Neural cell (in vitro differentiated cells): Measurements from ENCODE around the gene ZFP90. TPM values are rescaled to one million over a fixed set of nuclear protein-coding genes. Genes with fewer than 3 reads are reported as not detected.

Experiments used
- H2AFZ ChIP-seq: fragments of 200-600, 300-800 bp; sonication (generic), shearing (Covaris generic); 2 replicates; pipeline ENCODE4 v1.6.0; 2014; ENCODE audit warnings: low read depth, mild to moderate bottlenecking, antibody characterized with exemption, low read length, moderate library complexity
- H3F3A ChIP-seq: fragments of 200-600 bp; shearing (Covaris generic); 2 replicates; pipeline ENCODE4 v1.6.1; 2016; ENCODE audit warnings: mild to moderate bottlenecking, moderate library complexity, mixed read lengths, antibody characterized with exemption, low read length; ENCODE audit not compliant: insufficient read depth, poor library complexity, severe bottlenecking
- H3K27ac ChIP-seq: fragments of 200-600, 300-800 bp; sonication (generic), shearing (Covaris generic); 2 replicates; pipeline ENCODE4 v1.5.1; 2014; ENCODE audit warnings: mild to moderate bottlenecking, low read length, moderate library complexity
- H3K27me3 ChIP-seq: fragments of 300-800, 200-600 bp; sonication (generic), shearing (Covaris generic); 2 replicates; pipeline ENCODE4 v1.6.0; 2014; ENCODE audit warnings: mild to moderate bottlenecking, low read depth, low read length, moderate library complexity; ENCODE audit not compliant: insufficient read depth
- H3K36me3 ChIP-seq: fragments of 300-800, 200-600 bp; sonication (generic), shearing (Covaris generic); 2 replicates; pipeline ENCODE4 v1.5.1; 2014; ENCODE audit warnings: mild to moderate bottlenecking, antibody characterized with exemption, low read length, moderate library complexity; ENCODE audit not compliant: insufficient read depth
- H3K4me2 ChIP-seq: fragments of 300-800, 200-600 bp; sonication (generic), shearing (Covaris generic); 2 replicates; pipeline ENCODE4 v1.6.0; 2014; ENCODE audit warnings: mild to moderate bottlenecking, low read length
- H3K4me3 ChIP-seq: fragments of 300-800, 200-600 bp; sonication (generic), shearing (Covaris generic); 2 replicates; pipeline ENCODE4 v1.5.1; 2014; ENCODE audit warnings: mild to moderate bottlenecking, low read length, moderate library complexity
- H3K79me2 ChIP-seq: fragments of 200-600 bp; shearing (Covaris generic); replicated peaks from 2 replicates; pipeline ENCODE4 v1.6.0; 2014; ENCODE audit warnings: mild to moderate bottlenecking, low read length, moderate library complexity; ENCODE audit not compliant: insufficient read depth
- H3K9ac ChIP-seq: fragments of 300-800, 200-600 bp; sonication (generic), shearing (Covaris generic); 2 replicates; pipeline ENCODE4 v1.6.1; 2016; ENCODE audit warnings: mild to moderate bottlenecking, low read length, mixed read lengths
- H3K9me2 ChIP-seq: fragments of 200-600 bp; shearing (Covaris generic); 2 replicates; pipeline ENCODE4 v1.6.1; 2016; ENCODE audit warnings: mild to moderate bottlenecking, low read length, mixed read lengths; ENCODE audit not compliant: insufficient read depth
- H3K9me3 ChIP-seq: fragments of 200-600, 300-800 bp; sonication (generic), shearing (Covaris generic); 2 replicates; pipeline ENCODE4 v1.6.1; 2016; ENCODE audit warnings: mild to moderate bottlenecking, mixed run types, low read length, moderate library complexity, mixed read lengths
- H4K20me1 ChIP-seq: fragments of 200-600 bp; shearing (Covaris generic); 2 replicates; pipeline ENCODE4 v1.6.1; 2016; ENCODE audit warnings: mild to moderate bottlenecking, mixed run types; ENCODE audit not compliant: insufficient read depth
- CTCF ChIP-seq: fragments of 450-650 bp; IDR thresholded peaks from 2 replicates; pipeline ENCODE4 v1.5.1; 2014; ENCODE audit warnings: antibody characterized with exemption, mild to moderate bottlenecking, moderate library complexity; ENCODE audit not compliant: poor library complexity, severe bottlenecking
- EP300 ChIP-seq: fragments of 450-650 bp; conservative IDR thresholded peaks from 2 replicates; pipeline ENCODE4 v1.6.1; 2014; ENCODE audit warnings: antibody characterized with exemption, mild to moderate bottlenecking, moderate library complexity; ENCODE audit not compliant: poor library complexity, severe bottlenecking
- EZH2 ChIP-seq: fragments of 200-600, 300-800 bp; shearing (Covaris generic), sonication (generic); IDR thresholded peaks from 2 replicates; pipeline ENCODE4 v1.6.1; 2014; ENCODE audit warnings: antibody characterized with exemption, low read length, borderline replicate concordance, mild to moderate bottlenecking; ENCODE audit not compliant: insufficient read depth, poor library complexity, severe bottlenecking
- MXI1 ChIP-seq: fragments of 450-650 bp; conservative IDR thresholded peaks from 2 replicates; pipeline ENCODE4 v1.6.1; 2014; ENCODE audit warnings: antibody characterized with exemption, mild to moderate bottlenecking; ENCODE audit not compliant: poor library complexity, severe bottlenecking
- POLR2AphosphoS5 ChIP-seq: IDR thresholded peaks from 2 replicates; pipeline ENCODE4 v1.6.1; 2012
- RAD21 ChIP-seq: fragments of 450-650 bp; conservative IDR thresholded peaks from 2 replicates; pipeline ENCODE4 v1.6.1; 2014; ENCODE audit warnings: antibody characterized with exemption, mild to moderate bottlenecking, moderate library complexity
- SMC3 ChIP-seq: fragments of 450-650 bp; conservative IDR thresholded peaks from 2 replicates; pipeline ENCODE4 v1.6.1; 2014; ENCODE audit warnings: antibody characterized with exemption, mild to moderate bottlenecking, moderate library complexity; ENCODE audit not compliant: poor library complexity
- TAF1 ChIP-seq: IDR thresholded peaks from 2 replicates; pipeline ENCODE4 v1.6.1; 2012; ENCODE audit warnings: low read depth
- polyA plus RNA-seq: library from polyadenylated mRNA; depleted of rRNA; stranded (reverse); fragments of >200 nt; gene quantifications from 2 replicates; pipeline ENCODE4 v1.2.3, GENCODE V29; 2014
- TF ChIP-seq, protein P1 (sequence below): IDR thresholded peaks from 2 replicates; pipeline ENCODE4 v1.6.1; 2012; ENCODE audit warnings: borderline replicate concordance

The ZFP90 gene
- polyA plus RNA-seq, 1 donor from 2014 or later: 73.6 TPM

GRCh38 chr16:68607443-68607842, 68.4 kb downstream of the ZFP90 start:
- no peak for TF ChIP-seq SMC3
- no peak for TF ChIP-seq CTCF
- TF ChIP-seq EP300: no peak
- no peak for TF ChIP-seq TAF1
- TF ChIP-seq POLR2AphosphoS5: no peak
- TF ChIP-seq, protein P1, sequence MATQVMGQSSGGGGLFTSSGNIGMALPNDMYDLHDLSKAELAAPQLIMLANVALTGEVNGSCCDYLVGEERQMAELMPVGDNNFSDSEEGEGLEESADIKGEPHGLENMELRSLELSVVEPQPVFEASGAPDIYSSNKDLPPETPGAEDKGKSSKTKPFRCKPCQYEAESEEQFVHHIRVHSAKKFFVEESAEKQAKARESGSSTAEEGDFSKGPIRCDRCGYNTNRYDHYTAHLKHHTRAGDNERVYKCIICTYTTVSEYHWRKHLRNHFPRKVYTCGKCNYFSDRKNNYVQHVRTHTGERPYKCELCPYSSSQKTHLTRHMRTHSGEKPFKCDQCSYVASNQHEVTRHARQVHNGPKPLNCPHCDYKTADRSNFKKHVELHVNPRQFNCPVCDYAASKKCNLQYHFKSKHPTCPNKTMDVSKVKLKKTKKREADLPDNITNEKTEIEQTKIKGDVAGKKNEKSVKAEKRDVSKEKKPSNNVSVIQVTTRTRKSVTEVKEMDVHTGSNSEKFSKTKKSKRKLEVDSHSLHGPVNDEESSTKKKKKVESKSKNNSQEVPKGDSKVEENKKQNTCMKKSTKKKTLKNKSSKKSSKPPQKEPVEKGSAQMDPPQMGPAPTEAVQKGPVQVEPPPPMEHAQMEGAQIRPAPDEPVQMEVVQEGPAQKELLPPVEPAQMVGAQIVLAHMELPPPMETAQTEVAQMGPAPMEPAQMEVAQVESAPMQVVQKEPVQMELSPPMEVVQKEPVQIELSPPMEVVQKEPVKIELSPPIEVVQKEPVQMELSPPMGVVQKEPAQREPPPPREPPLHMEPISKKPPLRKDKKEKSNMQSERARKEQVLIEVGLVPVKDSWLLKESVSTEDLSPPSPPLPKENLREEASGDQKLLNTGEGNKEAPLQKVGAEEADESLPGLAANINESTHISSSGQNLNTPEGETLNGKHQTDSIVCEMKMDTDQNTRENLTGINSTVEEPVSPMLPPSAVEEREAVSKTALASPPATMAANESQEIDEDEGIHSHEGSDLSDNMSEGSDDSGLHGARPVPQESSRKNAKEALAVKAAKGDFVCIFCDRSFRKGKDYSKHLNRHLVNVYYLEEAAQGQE: no peak
- TF ChIP-seq RAD21: no peak
- no peak for TF ChIP-seq EZH2
- TF ChIP-seq MXI1: no peak
- Histone ChIP-seq H3F3A (no peaks in the 10 kb centered on the region), H3K9ac (no peak overlapping the region), H4K20me1 (no peaks in the 10 kb centered on the region), H3K9me2 (no peaks in the 10 kb centered on the region), H3K27me3 (no peaks in the 10 kb centered on the region), H3K27ac (no peak overlapping the region), H3K4me2 (no peak overlapping the region), H2AFZ (no peak overlapping the region), H3K36me3 (no peaks in the 10 kb centered on the region), H3K9me3 (no peaks in the 10 kb centered on the region), H3K4me3 (no peak overlapping the region), H3K79me2 (no peaks in the 10 kb centered on the region)

DNA sequence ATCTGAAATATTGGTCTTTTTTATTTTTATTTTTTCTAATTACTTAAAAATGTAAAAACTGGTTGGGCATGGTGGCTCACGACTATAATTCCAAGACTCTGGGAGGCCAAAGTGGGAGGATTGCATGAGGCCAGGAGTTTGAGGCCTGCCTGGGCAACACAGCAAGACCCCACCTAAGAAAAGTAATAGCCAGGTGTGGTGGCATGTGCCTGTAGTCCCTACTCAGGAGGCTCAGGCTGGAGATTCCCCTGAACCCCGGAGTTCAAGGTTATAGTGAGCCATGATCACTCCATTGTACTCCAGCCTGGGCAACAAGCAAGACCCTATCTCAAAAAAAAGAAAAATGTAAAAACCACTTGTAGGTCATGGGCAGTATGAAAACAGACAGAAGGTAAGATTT, 69.2 kb downstream of the ZFP90 start:
- Histone ChIP-seq H2AFZ (no peak overlapping the region), H3K27me3 (no peaks in the 10 kb centered on the region), H3K9me3 (no peaks in the 10 kb centered on the region), H3K9me2 (no peaks in the 10 kb centered on the region), H3K4me3 (no peak overlapping the region), H3K27ac (no peak overlapping the region), H3K9ac (no peak overlapping the region), H3K79me2 (no peaks in the 10 kb centered on the region), H3F3A (no peaks in the 10 kb centered on the region), H4K20me1 (no peaks in the 10 kb centered on the region), H3K4me2 (no peak overlapping the region), H3K36me3 (no peaks in the 10 kb centered on the region)
- TF ChIP-seq RAD21 (no peak), SMC3 (no peak), EZH2 (no peak), MXI1 (no peak), TAF1 (no peak), POLR2AphosphoS5 (no peak), CTCF (no peak), EP300 (no peak)
- TF ChIP-seq, protein P1: no peak
